HS-5 (cell line): ENCODE measurements around the gene PTK7.

ENCODE experiments used
- DNase-seq: peaks from one replicate; pipeline ENCODE4 v3.0.0-alpha.2; 2012; ENCODE audit warnings: low read depth

PTK7 gene

GRCh38 chr6:43180985-43181384 is 104.9 kb downstream of the PTK7 start:
- DNase-seq = no peak

GRCh38 chr6:43181621-43181941 is 105.5 kb downstream of the PTK7 start:
- no peak for DNase-seq

- no peak for DNase-seq
These were observed 106.1 kb downstream of the PTK7 start, which contains the start of gene CUL9 for GRCh38 chr6:43181942-43182860. TSS of gene CUL9 (plus strand) at chr6:43182196. CDS start at chr6:43184311, 2,115 bp downstream.

- DNase-seq = no peak
These were observed 107.3 kb downstream of the PTK7 start for GRCh38 chr6:43183441-43183840.

- no peak for DNase-seq
These were observed 108.3 kb downstream of the PTK7 start for GRCh38 chr6:43184268-43184985.

GRCh38 chr6:43185391-43185985 is 109.4 kb downstream of the PTK7 start:
- no peak for DNase-seq

- no peak for DNase-seq
These were observed 109.9 kb downstream of the PTK7 start for GRCh38 chr6:43186019-43186418.

GRCh38 chr6:43186706-43187105 is 110.6 kb downstream of the PTK7 start:
- DNase-seq = no peak

GRCh38 chr6:43187821-43188220 is 111.7 kb downstream of the PTK7 start:
- DNase-seq = no peak

GRCh38 chr6:43188426-43188825 is 112.3 kb downstream of the PTK7 start:
- no peak for DNase-seq

- no peak for DNase-seq
These were observed 113.7 kb downstream of the PTK7 start for GRCh38 chr6:43189776-43190304.

GRCh38 chr6:43192911-43193310 is 116.8 kb downstream of the PTK7 start:
- DNase-seq = no peak

- DNase-seq = no peak
These were observed 117.8 kb downstream of the PTK7 start for GRCh38 chr6:43193929-43194328.

- no peak for DNase-seq
These were observed 120.2 kb downstream of the PTK7 start for GRCh38 chr6:43196337-43196736.

- no peak for DNase-seq
These were observed 123.8 kb downstream of the PTK7 start for GRCh38 chr6:43199912-43200311.

GRCh38 chr6:43200541-43200940 is 124.4 kb downstream of the PTK7 start:
- no peak for DNase-seq

- DNase-seq = no peak
These were observed 126.3 kb downstream of the PTK7 start for GRCh38 chr6:43202451-43202850.

GRCh38 chr6:43203029-43203717 is 127.1 kb downstream of the PTK7 start:
- DNase-seq = no peak

- no peak for DNase-seq
These were observed 127.6 kb downstream of the PTK7 start for GRCh38 chr6:43203718-43204095.

GRCh38 chr6:43204271-43205105 is 128.4 kb downstream of the PTK7 start:
- no peak for DNase-seq

GRCh38 chr6:43205849-43206248 is 129.7 kb downstream of the PTK7 start:
- DNase-seq = no peak
